ENCODE results near the gene LAGE3.

Gene LAGE3

DNA sequence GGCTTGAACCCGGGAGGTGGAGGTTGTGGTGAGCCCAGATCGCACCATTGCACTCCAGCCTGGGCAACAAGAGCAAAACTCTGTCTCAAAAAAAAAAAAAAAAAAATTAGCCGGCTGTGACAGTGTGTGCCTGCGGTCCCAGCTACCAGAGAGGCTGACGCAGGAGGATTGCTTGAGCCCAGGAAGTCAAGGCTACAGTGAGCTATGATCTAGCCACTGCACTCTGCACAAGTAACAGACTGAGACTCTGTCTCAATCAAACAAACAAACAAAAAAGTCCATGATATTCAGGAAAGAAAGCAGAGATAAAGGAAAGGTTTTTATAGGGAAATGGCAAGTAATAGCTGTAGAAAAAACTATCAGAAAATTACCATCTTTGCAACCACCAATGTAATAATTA lies 2.1 kb upstream of the LAGE3 start:
- DNase-seq (ENCODE audit: low read depth, low spot score) = no peak
- TF ChIP-seq, protein P1, sequence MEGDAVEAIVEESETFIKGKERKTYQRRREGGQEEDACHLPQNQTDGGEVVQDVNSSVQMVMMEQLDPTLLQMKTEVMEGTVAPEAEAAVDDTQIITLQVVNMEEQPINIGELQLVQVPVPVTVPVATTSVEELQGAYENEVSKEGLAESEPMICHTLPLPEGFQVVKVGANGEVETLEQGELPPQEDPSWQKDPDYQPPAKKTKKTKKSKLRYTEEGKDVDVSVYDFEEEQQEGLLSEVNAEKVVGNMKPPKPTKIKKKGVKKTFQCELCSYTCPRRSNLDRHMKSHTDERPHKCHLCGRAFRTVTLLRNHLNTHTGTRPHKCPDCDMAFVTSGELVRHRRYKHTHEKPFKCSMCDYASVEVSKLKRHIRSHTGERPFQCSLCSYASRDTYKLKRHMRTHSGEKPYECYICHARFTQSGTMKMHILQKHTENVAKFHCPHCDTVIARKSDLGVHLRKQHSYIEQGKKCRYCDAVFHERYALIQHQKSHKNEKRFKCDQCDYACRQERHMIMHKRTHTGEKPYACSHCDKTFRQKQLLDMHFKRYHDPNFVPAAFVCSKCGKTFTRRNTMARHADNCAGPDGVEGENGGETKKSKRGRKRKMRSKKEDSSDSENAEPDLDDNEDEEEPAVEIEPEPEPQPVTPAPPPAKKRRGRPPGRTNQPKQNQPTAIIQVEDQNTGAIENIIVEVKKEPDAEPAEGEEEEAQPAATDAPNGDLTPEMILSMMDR (IDR thresholded peaks at IDR 0.05; ENCODE audit: low read depth, low read length) = no peak

DNA sequence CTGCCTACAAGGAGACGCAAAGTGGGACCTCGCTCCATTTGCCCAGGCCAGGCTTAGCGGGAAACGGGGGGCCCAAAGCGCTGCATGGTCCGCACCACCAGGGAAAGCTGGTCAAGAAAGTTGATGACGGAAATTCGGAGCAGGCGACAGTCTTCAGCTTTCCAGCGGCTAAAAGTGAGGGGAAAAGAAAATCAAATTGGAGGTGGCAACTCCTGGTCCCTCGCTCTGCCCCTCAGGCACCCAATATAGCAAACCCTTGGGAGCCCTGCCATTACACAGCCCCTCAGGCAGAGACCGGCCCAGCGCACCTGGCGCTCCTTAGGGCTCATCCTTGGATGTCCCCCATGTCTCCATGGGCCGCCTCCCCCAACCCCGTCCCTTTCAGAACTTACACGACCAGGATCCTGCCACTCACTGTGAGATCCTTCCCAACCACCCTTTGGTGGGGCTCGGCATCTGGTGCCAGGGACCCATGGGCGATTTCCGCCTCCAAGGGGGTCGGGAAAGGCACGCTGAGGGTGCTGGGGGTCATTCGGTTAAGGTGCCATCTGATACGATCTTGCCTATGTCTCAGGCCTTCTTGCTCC lies 1.1 kb downstream of the LAGE3 start:
- H3K4me3 ChIP-seq (ENCODE audit: low read depth, low read length) = peak overlapping the region; percentile 51
- in situ Hi-C loops (cut with HindIII; ENCODE audit: low sequenced_read_pairs) = no loop called here
- no peak for DNase-seq (ENCODE audit: low read depth, low spot score)
- TF ChIP-seq, protein P1 (IDR thresholded peaks at IDR 0.05; ENCODE audit: low read depth, low read length) = no peak

More for the DNA sequence above, 2.1 kb upstream of the LAGE3 start:
- H3K4me3 ChIP-seq (ENCODE audit: low read depth, low read length) = no peak overlapping the region
- in situ Hi-C loops (cut with HindIII; ENCODE audit: low sequenced_read_pairs) = no loop called here

DNA sequence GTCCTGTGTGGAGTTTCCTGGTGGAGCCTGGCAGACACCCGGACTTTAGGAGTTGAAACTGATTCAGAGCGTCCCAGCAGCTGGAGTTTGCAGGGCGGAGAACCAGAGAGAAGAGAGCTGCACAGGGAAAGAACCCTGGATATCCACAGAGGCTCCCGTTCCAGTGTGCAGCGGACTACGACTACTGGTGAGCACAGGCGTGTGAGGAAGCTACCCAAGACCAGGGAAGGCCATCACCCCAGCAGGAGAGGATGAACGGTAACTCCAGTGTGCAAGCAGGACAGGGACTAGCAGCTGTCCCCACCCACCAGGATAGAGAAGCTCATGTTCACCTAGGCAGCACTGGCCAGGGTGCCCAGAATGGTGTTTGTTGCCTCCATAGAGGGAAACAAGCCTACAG lies 2.3 kb downstream of the LAGE3 start:
- no peak overlapping the region for H3K4me3 ChIP-seq (ENCODE audit: low read depth, low read length)
- no peak for DNase-seq (ENCODE audit: low read depth, low spot score)
- TF ChIP-seq, protein P1 (IDR thresholded peaks at IDR 0.05; ENCODE audit: low read depth, low read length) = no peak
- in situ Hi-C loops (cut with HindIII; ENCODE audit: low sequenced_read_pairs) = no loop called here

DNA sequence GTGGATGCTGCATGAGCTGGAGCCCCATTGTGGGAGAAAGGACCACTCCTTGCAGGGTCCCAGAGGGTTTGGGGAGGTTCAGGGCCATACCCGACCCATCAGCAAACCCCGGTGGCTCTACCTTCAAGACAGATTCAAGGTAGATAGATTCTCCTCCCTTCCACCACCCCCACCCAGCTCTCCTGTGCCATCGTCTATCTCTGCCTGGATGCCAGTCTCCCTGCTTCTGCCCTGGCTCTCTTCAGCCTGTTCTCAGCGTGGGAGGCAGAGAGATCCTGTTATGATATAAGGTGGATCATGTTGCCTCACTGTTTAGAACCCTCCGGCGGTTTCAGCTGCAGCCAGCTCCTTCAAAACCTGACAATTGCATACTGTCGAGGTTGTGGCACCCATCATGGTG lies 5.4 kb downstream of the LAGE3 start:
- no peak overlapping the region for H3K4me3 ChIP-seq (ENCODE audit: low read depth, low read length)
- in situ Hi-C loops (cut with HindIII; ENCODE audit: low sequenced_read_pairs) = no loop called here
- TF ChIP-seq, protein P1 (IDR thresholded peaks at IDR 0.05; ENCODE audit: low read depth, low read length) = no peak
- no peak for DNase-seq (ENCODE audit: low read depth, low spot score)

DNA sequence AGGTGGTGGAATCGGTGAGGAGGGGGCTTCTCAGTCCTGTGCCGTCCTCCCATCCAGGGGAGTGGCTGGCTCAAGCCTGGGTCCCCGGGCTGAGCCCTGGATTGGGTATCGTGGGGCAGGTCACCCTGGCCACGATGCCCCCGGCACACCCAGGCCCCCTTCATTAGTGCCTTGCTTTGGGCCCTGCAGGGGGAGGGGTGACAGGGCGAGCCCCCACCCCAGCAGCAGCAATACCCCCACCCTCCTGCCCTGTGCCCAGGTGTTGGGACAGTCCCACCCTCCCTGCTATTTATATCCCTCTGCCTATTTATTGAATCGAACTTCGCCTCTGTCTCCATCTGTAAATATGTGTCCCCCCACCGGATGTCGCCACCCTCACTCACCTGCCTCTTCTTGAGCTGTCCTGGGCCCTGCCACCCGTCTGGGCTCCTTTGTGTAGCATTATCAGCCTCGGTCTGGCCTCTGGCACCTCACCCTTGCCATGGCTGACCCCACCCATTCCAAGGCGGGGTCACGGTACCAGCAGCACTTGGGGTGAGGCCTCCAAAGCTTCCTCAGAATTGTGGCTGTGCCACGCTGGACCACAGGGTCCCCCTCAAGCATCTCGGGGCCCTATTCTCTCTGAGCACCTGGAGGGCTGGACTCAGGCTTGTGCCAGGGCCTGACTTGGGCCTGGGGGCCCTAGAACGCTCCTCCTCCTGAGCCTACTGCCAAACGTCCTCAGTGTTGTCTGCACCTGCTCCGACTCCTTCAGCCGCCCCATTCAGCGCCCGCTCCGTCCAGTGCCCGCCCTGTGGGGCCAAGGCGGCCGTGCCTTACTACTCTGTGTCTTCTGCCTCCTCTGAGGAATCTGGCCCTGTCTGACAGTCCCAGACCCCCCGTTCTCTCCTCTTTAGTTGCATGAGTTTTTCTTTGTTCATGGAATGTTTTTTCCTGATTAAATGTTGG lies 6.1 kb downstream of the LAGE3 start:
- DNase-seq (ENCODE audit: low read depth, low spot score) = no peak
- in situ Hi-C loops (cut with HindIII; ENCODE audit: low sequenced_read_pairs) = no loop called here
- TF ChIP-seq, protein P1 (IDR thresholded peaks at IDR 0.05; ENCODE audit: low read depth, low read length) = no peak
- no peak overlapping the region for H3K4me3 ChIP-seq (ENCODE audit: low read depth, low read length)

DNA sequence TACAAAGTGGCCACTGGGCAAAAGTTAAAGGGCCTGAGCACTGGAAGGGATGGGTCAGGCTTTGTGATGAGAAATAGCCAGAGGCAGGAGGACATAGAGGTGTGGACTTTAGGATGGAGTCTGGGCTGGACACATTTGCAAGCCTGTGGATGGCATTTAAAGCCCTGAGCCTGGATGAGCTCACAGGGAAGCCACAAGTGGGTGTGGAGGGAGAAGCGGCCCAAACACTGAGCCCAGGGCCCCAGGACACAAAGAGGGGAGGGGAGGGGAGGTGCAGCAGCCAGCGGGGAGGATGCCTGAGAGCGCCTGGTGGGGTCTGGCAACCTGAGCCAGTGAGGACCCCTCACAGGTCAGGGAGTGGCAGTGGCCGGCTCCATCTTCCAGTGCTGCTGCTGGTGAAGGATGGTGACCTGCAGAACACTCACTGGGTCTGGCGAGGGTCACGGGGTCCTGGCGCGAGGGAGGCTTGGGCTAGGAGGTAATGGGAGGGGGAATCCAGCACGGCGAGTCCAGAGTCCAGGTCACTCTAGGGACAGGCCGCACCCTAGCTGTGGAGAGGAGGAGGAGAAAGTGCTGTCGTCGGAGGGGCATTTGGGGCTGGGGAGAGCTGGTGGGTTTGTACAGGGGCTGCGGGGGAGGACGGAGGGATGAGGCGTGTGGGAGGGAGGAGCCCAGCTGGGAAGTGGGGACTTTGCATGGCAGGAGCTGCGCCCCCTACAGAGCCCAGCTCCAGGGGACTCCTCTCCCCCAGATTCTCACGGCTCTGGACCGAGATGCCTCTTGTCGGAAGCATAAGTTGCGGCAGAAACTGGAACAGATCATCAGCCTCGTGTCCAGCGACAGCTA lies 7.0 kb downstream of the LAGE3 start:
- TF ChIP-seq, protein P1 (IDR thresholded peaks at IDR 0.05; ENCODE audit: low read depth, low read length) = no peak
- in situ Hi-C loops (cut with HindIII; ENCODE audit: low sequenced_read_pairs) = no loop called here
- DNase-seq (ENCODE audit: low read depth, low spot score) = no peak
- H3K4me3 ChIP-seq (ENCODE audit: low read depth, low read length) = no peak overlapping the region

Measured in astrocyte of the spinal cord (primary cell).